PC-9 (cell line): ENCODE data around the gene DOCK2. TPM values are rescaled to one million over a fixed set of nuclear protein-coding genes. Genes with fewer than 3 reads are reported as not detected.

Experiments used
- BruUV-seq: library from RNA; stranded (reverse); fragments of 400-500 nt; replicated peaks from 2 replicates; lab custom pipeline; 2021; lab: Mats Ljungman, UMichigan
- CTCF ChIA-PET: fragments of 300-600 bp; sonication (Branson Sonifier 250); formaldehyde crosslinking; loops from one replicate; lab custom pipeline; 2022; ENCODE audit warnings: antibody characterized with exemption; lab: Charles Lee
- POLR2A ChIA-PET: fragments of 300-600 bp; sonication (Branson Sonifier 250); formaldehyde crosslinking; loops from one replicate; lab custom pipeline; 2022; ENCODE audit warnings: antibody characterized with exemption; ENCODE audit not compliant: unreplicated experiment; lab: Charles Lee
- DNase-seq, 2 experiments: peaks; one replicate each; pipeline versions ENCODE4 v3.0.0 to v3.0.0-alpha.2; 2015 to 2022; ENCODE audit warnings: mixed read lengths in 1 of 2
- H2AFZ ChIP-seq: fragments of 200-600 bp; sonication (generic); 2 replicates; pipeline ENCODE4 v1.8.1; 2017; ENCODE audit warnings: antibody characterized with exemption
- H3F3A ChIP-seq: fragments of 200-600 bp; sonication (generic); 2 replicates; pipeline ENCODE4 v1.8.1; 2017; ENCODE audit warnings: antibody characterized with exemption, mild to moderate bottlenecking, low read depth; ENCODE audit not compliant: insufficient read depth
- H3K27ac ChIP-seq: fragments of 200-600 bp; sonication (generic); 2 replicates; pipeline ENCODE4 v1.6.1; 2016; ENCODE audit warnings: mixed run types
- H3K27me3 ChIP-seq: fragments of 200-600 bp; sonication (generic); 2 replicates; pipeline ENCODE4 v1.6.1; 2016; ENCODE audit warnings: low read depth, mixed run types; ENCODE audit not compliant: insufficient read depth
- H3K36me3 ChIP-seq: fragments of 200-600 bp; sonication (generic); 2 replicates; pipeline ENCODE4 v1.6.1; 2016; ENCODE audit warnings: low read depth, mixed run types
- H3K4me1 ChIP-seq: fragments of 200-600 bp; sonication (generic); replicated peaks from 2 replicates; pipeline ENCODE4 v1.6.1; 2016; ENCODE audit warnings: mixed run types; ENCODE audit not compliant: insufficient read depth
- H3K4me2 ChIP-seq: fragments of 200-600 bp; sonication (generic); 2 replicates; pipeline ENCODE4 v1.6.1; 2017; ENCODE audit warnings: mixed run types
- H3K4me3 ChIP-seq: fragments of 200-600 bp; sonication (generic); 2 replicates; pipeline ENCODE4 v1.6.1; 2016; ENCODE audit warnings: mixed run types
- H3K79me2 ChIP-seq: fragments of 200-600 bp; sonication (generic); 2 replicates; pipeline ENCODE4 v1.6.1; 2017; ENCODE audit warnings: low read depth, mixed run types
- H3K9me2 ChIP-seq: fragments of 200-600 bp; sonication (generic); 2 replicates; pipeline ENCODE4 v1.8.1; 2017; ENCODE audit warnings: mild to moderate bottlenecking; ENCODE audit not compliant: insufficient read depth
- H3K9me3 ChIP-seq: fragments of 200-600 bp; sonication (generic); 2 replicates; pipeline ENCODE4 v1.8.1; 2016; ENCODE audit warnings: low read depth; ENCODE audit not compliant: insufficient read depth
- H4K20me1 ChIP-seq: fragments of 200-600 bp; sonication (generic); 2 replicates; pipeline ENCODE4 v1.8.1; 2017; ENCODE audit not compliant: insufficient read depth
- EZH2 ChIP-seq: fragments of 200-600 bp; sonication (generic); IDR thresholded peaks from 2 replicates; pipeline ENCODE4 v1.8.0; 2017; ENCODE audit warnings: antibody characterized with exemption, low read depth
- intact Hi-C: fragments of 100-400 bp; cut with micrococcal nuclease; formaldehyde crosslinking; loops from one replicate; pipeline ENCODE4 v1.10.0; 2022; ENCODE audit not compliant: unreplicated experiment
- total RNA-seq: library from RNA; stranded (reverse); gene quantifications from 2 replicates; pipeline ENCODE4 v1.2.3, GENCODE V29; 2021
- TF ChIP-seq, protein P1 (sequence below): fragments of 200-600 bp; sonication (generic); conservative IDR thresholded peaks from 2 replicates; pipeline ENCODE4 v1.6.1; 2017; ENCODE audit warnings: mixed run types, antibody characterized with exemption, mild to moderate bottlenecking, moderate library complexity

The DOCK2 gene
- total RNA-seq, 1 experiment from 2014 or later: 0.41 TPM

DNA sequence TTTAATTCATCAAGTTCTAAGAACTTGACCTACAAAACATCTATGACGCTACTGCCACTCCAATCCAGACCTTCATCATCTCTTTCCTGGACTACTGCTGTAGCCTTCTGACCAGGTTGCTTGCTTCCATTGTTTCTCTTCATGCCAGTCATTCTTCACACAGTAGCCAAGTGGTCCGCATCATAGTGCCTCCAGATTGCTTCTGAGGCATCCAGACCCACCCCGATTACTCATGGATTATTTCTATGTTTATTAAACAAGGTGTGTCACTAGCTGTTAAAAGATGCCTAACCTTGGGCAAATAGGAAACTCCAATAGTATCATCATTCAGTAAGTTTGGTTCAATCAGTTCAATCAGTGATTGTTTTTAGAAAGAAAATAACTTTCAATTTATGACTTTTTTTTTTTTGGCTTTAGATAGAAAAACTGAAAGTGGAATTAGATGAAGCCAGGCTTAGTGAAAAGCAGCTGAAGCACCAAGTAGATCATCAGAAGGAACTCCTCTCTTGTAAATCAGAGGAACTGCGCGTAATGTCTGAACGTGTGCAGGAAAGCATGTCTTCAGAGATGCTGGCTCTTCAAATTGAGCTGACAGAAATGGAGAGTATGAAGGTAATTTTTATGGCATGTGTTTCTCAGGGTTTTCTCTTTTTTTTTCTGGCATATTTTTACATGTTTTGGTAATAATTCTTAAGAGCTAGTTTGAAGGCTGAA lies 44.0 kb upstream of the DOCK2 start:
- Histone ChIP-seq H3K79me2 (peaks cover 7% of the 10 kb centered on the region; the same call in 1 of the 2 replicates), H3K9me3 (no peaks in the 10 kb centered on the region), H3K9me2 (no peaks in the 10 kb centered on the region), H3K27ac (peak overlapping the region; percentile 56; the same call in 1 of the 2 replicates), H3K4me1 (peaks cover 8% of the 10 kb centered on the region), H3K4me3 (no peak overlapping the region), H2AFZ (no peak overlapping the region), H4K20me1 (no peaks in the 10 kb centered on the region), H3F3A (0 out of 2 replicates have a peak, but pooled peaks cover 4% of the 10 kb centered on the region), H3K36me3 (peaks cover 69% of the 10 kb centered on the region), H3K27me3 (no peaks in the 10 kb centered on the region), H3K4me2 (no peak overlapping the region)
- ChIA-PET CTCF (interaction anchor here (0.7 kb wide), 1 partner anchor 32 kb away, joined by 5 read pairs; no protein-coding TSS in a partner anchor), POLR2A (interaction anchor here (0.7 kb wide), 1 partner anchor 170 kb away, joined by 6 read pairs; no protein-coding TSS in a partner anchor)
- intact Hi-C loops: no loop called here
- BruUV-seq: no TSS peak
- TF ChIP-seq, protein P1, sequence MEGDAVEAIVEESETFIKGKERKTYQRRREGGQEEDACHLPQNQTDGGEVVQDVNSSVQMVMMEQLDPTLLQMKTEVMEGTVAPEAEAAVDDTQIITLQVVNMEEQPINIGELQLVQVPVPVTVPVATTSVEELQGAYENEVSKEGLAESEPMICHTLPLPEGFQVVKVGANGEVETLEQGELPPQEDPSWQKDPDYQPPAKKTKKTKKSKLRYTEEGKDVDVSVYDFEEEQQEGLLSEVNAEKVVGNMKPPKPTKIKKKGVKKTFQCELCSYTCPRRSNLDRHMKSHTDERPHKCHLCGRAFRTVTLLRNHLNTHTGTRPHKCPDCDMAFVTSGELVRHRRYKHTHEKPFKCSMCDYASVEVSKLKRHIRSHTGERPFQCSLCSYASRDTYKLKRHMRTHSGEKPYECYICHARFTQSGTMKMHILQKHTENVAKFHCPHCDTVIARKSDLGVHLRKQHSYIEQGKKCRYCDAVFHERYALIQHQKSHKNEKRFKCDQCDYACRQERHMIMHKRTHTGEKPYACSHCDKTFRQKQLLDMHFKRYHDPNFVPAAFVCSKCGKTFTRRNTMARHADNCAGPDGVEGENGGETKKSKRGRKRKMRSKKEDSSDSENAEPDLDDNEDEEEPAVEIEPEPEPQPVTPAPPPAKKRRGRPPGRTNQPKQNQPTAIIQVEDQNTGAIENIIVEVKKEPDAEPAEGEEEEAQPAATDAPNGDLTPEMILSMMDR: no peak
- no peak for TF ChIP-seq EZH2
- peak; percentile 6 to 78 for DNase-seq

DNA sequence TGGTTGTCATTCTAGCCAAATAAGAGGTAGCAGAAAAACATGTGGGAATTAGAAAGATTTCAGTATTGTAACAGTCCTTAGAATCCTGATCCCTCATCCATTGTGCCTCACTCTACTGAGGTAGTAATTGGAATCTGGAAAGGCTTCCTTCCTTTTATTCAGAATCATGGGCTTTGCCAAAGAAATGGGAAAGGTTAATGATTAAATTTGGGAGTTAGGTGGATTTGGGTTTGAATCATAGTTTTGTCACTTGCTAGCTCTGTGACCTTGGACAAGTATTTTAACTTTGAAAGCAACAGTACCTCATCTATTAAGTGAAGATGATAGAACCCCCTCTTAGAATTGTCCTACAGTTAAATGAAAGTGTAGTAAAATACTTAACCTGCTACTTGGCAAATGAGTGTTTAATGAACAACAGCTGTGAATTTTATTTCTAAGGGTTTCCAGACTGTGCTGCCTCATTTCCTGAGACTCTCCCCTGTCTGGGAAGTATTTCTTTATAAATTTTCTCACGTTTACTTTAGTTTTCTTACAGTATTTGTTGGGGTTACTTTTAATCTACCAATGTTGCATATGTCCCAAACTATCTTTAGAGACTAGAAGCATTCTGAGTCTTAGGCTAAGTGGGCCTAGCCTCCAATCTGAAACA lies 41.8 kb upstream of the DOCK2 start:
- intact Hi-C loops: no loop called here
- no peak overlapping the region for H2AFZ ChIP-seq
- ChIA-PET POLR2A (no interaction called here), CTCF (no interaction called here)
- no peak overlapping the region for H3K4me3 ChIP-seq
- H4K20me1 ChIP-seq: no peaks in the 10 kb centered on the region
- BruUV-seq: no TSS peak
- no peaks in the 10 kb centered on the region for H3K9me2 ChIP-seq
- H3K4me2 ChIP-seq: no peak overlapping the region
- H3K9me3 ChIP-seq: no peaks in the 10 kb centered on the region
- H3K27ac ChIP-seq: no peak overlapping the region
- no peaks in the 10 kb centered on the region for H3K79me2 ChIP-seq
- TF ChIP-seq EZH2: no peak
- TF ChIP-seq, protein P1: no peak
- 0 out of 2 replicates have a peak, but pooled peaks cover 4% of the 10 kb centered on the region for H3F3A ChIP-seq
- peaks cover 77% of the 10 kb centered on the region for H3K36me3 ChIP-seq
- H3K27me3 ChIP-seq: no peaks in the 10 kb centered on the region
- peaks cover 8% of the 10 kb centered on the region for H3K4me1 ChIP-seq
- no peak for DNase-seq

DNA sequence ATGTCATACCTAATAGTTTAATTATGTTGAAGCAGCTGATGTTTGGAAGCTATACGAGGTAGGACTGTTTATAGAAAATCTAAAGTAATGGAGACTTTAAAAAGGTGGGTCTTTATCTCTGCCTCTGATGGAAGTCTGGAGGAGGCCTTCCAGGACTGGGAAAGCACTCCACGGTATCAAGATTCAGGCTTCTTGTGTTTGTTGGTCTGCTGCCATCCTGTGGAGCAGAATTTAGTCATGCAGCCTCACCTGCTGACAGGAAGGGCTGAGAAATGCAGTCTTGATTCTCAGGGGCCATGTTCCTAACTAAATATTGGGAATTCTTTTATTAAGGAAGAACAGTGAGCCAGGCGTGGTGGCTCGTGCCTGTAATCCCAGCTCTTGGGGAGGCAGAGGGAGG lies 37.6 kb upstream of the DOCK2 start:
- no peak for DNase-seq
- no peak overlapping the region for H3K27ac ChIP-seq
- ChIA-PET CTCF (no interaction called here), POLR2A (no interaction called here)
- no peaks in the 10 kb centered on the region for H3K9me2 ChIP-seq
- no peaks in the 10 kb centered on the region for H4K20me1 ChIP-seq
- H3K27me3 ChIP-seq: no peaks in the 10 kb centered on the region
- H3K4me2 ChIP-seq: no peak overlapping the region
- no peaks in the 10 kb centered on the region for H3K9me3 ChIP-seq
- H3K4me1 ChIP-seq: no peaks in the 10 kb centered on the region
- no peaks in the 10 kb centered on the region for H3F3A ChIP-seq
- no peak overlapping the region for H2AFZ ChIP-seq
- H3K79me2 ChIP-seq: no peaks in the 10 kb centered on the region
- H3K36me3 ChIP-seq: peaks cover 81% of the 10 kb centered on the region
- TF ChIP-seq, protein P1: no peak
- no peak for TF ChIP-seq EZH2
- no TSS peak for BruUV-seq
- intact Hi-C loops: no loop called here
- H3K4me3 ChIP-seq: no peak overlapping the region
